Epithelial cell of esophagus (primary cell): Measurements from ENCODE around the gene ZNF185.

ENCODE experiments used
- DNase-seq: peaks from one replicate; pipeline ENCODE4 v3.0.0; 2010; ENCODE audit warnings: low read depth
- H3K4me3 ChIP-seq: 2 replicates; pipeline ENCODE4 v1.5.1; 2011; ENCODE audit warnings: mild to moderate bottlenecking, low read length, control low read depth
- TF ChIP-seq, protein P1 (sequence below): IDR thresholded peaks from 2 replicates; pipeline ENCODE4 v1.5.1; 2011; ENCODE audit warnings: low read depth, mild to moderate bottlenecking, low read length, control low read depth, inconsistent platforms; ENCODE audit not compliant: insufficient read depth; ENCODE audit errors: missing control alignments

The ZNF185 gene

DNA sequence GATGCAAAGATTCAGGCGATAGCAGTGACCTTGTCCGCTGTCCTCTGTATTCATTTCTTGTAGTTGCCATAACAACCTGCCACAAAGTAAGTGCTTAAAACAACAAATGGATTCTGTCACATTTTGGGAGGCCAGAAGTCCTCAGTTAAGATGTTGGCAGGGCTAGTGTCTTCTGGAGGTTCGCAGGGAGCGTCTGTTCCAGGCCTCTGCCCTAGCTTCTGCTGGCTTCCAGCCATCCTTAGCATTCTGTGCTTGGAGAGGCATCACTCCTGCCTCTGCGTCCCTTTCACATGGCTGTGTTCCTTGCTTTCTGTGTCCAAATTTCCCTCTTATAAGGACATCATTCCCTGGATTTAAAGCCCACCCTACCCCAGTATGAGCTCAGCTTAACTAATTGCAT is 31.5 kb upstream of the ZNF185 start:
- TF ChIP-seq, protein P1, sequence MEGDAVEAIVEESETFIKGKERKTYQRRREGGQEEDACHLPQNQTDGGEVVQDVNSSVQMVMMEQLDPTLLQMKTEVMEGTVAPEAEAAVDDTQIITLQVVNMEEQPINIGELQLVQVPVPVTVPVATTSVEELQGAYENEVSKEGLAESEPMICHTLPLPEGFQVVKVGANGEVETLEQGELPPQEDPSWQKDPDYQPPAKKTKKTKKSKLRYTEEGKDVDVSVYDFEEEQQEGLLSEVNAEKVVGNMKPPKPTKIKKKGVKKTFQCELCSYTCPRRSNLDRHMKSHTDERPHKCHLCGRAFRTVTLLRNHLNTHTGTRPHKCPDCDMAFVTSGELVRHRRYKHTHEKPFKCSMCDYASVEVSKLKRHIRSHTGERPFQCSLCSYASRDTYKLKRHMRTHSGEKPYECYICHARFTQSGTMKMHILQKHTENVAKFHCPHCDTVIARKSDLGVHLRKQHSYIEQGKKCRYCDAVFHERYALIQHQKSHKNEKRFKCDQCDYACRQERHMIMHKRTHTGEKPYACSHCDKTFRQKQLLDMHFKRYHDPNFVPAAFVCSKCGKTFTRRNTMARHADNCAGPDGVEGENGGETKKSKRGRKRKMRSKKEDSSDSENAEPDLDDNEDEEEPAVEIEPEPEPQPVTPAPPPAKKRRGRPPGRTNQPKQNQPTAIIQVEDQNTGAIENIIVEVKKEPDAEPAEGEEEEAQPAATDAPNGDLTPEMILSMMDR, result no peak
- H3K4me3 ChIP-seq, result no peak overlapping the region
- DNase-seq, result no peak

DNA sequence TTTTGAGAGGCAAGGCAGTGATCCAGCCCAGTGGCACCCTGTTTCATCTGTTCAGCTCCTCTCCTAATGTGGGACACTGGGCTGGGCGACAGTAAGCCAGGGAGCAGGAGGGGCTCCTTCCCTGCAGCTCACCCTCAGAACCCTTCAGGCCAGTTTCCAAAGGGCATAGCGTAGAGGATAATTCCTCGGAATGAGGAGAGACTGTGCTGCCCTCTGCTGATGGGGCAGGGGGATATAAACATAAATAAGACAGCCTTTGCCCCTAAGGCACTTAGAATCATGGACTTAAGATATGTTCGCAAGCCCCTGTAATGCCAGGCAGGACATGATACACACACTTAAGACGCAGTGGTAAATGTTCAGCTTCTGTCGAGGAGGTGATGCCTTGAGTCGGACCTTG is 27.9 kb upstream of the ZNF185 start:
- TF ChIP-seq, protein P1, result peak; percentile 8
- H3K4me3 ChIP-seq, result no peak overlapping the region
- DNase-seq, result no peak

DNA sequence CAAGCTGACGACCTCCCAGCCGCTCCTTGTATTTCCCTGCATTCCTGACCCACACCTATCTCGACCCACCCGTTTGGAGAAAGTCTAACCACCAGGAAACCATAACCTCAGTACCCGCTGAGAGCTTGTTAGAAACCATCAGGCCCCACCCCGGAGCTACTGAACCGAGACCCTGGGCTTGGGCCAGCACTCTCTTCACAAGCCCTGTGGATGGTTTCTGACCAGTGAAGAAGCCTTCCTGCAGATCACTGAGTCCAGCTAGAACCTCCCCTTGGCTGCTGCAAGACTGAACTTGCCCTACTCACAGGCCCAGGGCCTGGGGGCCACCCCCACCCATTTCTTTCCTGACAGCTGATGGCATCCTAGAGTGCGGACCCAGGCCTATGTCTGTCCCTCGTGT is 26.6 kb upstream of the ZNF185 start:
- TF ChIP-seq, protein P1, result no peak
- no peak for DNase-seq
- H3K4me3 ChIP-seq, result no peak overlapping the region

DNA sequence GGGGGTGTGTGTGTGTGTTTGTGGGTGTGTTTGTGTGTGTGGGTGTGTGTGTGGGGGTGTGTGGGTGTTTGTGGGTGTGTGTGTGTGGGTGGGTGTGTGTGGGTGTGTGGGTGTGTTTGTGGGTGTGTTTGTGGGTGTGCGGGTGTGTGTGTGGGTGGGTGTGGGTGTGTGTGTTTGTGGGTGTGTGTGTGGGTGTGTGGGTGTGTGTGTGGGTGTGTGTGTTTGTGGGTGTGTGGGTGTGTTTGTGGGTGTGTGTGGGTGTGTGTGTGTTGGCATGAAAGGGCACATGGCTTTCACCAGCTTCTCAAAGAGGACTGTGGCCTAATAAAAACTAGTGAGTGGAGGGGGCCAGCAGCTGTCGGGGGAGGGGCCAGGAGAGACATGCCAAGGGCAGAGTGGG is 25.3 kb upstream of the ZNF185 start:
- no peak for DNase-seq
- TF ChIP-seq, protein P1, result no peak

DNA sequence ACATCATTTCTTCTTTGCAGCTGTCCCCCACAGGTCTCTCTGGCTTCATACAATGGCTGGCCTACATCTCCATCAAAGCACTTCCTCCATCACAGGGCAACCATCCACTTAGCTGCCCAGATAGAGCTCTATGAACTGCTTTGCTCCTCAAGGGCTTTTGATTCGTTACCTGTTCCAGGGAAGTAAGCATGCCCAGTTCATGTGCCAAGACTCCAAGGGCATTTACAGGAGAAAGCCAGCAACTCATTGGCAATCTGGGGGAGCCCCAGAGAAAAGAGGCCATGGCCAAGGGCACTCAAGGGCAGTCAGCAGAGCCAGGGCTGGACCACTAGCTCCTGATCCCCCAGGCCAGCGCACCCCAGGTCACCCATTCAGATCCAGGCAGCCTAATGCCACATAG is 24.5 kb upstream of the ZNF185 start:
- no peak overlapping the region for H3K4me3 ChIP-seq
- TF ChIP-seq, protein P1, result no peak
- DNase-seq, result no peak

More for the DNA sequence above, 25.3 kb upstream of the ZNF185 start:
- H3K4me3 ChIP-seq, result no peak overlapping the region

DNA sequence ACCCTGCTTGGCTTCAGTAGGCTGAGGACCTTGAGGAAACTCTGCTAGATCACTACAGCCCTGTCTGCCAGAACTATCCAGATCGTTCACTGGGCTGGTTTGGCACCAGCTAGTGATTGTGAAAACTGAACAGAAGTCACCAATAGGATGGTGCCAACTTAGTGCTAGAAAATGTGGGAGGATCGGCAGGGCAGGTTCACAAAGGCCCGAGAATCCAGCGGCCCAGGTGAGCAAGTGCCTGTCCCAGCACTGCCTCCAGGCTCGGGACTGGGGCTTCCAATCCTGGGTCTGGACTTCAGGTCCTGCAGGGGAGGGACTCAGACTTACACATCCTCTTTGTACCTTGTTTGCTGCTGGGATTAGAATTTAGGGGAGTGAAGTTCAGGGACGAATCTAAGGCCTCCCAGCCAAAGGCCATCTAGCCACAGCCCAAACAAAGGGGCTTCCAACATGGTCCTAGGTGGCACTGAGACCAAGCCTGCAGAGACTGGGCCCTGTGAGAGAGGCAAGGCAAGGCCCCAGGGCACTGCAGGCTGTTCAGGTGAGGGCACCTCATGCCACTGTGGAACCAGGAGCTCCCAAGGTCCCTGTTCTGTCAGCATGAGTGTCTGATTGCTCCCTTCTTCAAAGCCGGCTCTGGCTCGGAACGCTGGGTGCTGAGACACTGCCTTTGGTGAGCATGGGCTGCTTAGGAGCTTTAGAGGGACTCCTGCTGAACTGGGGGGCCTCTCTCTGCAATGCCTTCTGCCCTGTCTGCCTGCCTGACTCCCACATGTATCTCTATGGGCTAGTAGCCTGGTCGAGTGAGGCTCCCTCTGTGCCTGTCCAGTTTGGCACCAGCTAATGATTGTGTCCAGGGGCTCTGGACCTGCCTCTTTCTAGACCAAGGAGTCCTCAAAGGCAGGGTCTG is 20.7 kb upstream of the ZNF185 start:
- TF ChIP-seq, protein P1, result no peak
- DNase-seq, result peak; percentile 82
- no peak overlapping the region for H3K4me3 ChIP-seq
